Measurements from ENCODE around the gene MICU1. TPM values are rescaled to one million over a fixed set of nuclear protein-coding genes. Genes with fewer than 3 reads are reported as not detected.
A peak's percentile ranks its signal among the peaks of the same experiment; 100 is the strongest.
"Not testable (repeated sequence)": the region's sequence is repeated elsewhere in the genome, so short reads cannot be mapped to it uniquely, and the experiment has no call there.

The MICU1 gene
- total RNA-seq: 10 to 100 TPM; 26.9 to 62.9 (median 47.6) TPM

GRCh38 chr10:72625608-72626443 lies at the start of gene MICU1:
MICU1 (minus strand) TSS chr10:72626079; CDS start chr10:72566793, 59,286 bp downstream.
- H3K27ac ChIP-seq: peak within 1 kb of the TSS; percentile 82 to 90 (median 84)
- peak; percentile 100 for ATAC-seq (ENCODE audit: low FRiP score in 2 of 2)
- TF ChIP-seq EP300 (IDR thresholded peaks at IDR 0.05): peak in 1 of 4 donors; percentile 62
- TF ChIP-seq POLR2A (IDR thresholded peaks at IDR 0.05): peak in 3 of 4 donors; percentile 58 to 91 (median 91)
- no peak for TF ChIP-seq CTCF (IDR thresholded peaks at IDR 0.05)
- peak; percentile 81 to 98 for TF ChIP-seq POLR2AphosphoS5 (IDR thresholded peaks at IDR 0.05)
- WGBS, 2 donors: 0% methylated on average over 37 to 49 of the region's 49 CpGs
- DNase-seq: peak; percentile 96 to 99
- H3K36me3 ChIP-seq: no peaks in the 10 kb centered on the region
- H3K27me3 ChIP-seq: no peaks in the 10 kb centered on the region
- peaks cover 16 to 21% (median 17%) of the 10 kb centered on the region in 4 donors for H3K4me1 ChIP-seq
- peak within 1 kb of the TSS; percentile 63 to 80 (median 76) for H3K4me3 ChIP-seq
- H3K9me3 ChIP-seq: no peaks in the 10 kb centered on the region

GRCh38 chr10:72674174-72674573 lies 48.3 kb upstream of the MICU1 start:
- WGBS, 2 donors: 94 to 97% methylated on average over 5 of the region's 5 CpGs
- H3K27ac ChIP-seq; H3K27me3 ChIP-seq; H3K4me3 ChIP-seq; H3K36me3 ChIP-seq; DNase-seq; ATAC-seq (ENCODE audit: low FRiP score in 2 of 2); H3K4me1 ChIP-seq; H3K9me3 ChIP-seq: not testable (repeated sequence)

GRCh38 chr10:72673280-72673679 lies 47.4 kb upstream of the MICU1 start:
- TF ChIP-seq CTCF (IDR thresholded peaks at IDR 0.05) (no peak), EP300 (IDR thresholded peaks at IDR 0.05) (no peak), POLR2A (IDR thresholded peaks at IDR 0.05) (no peak), POLR2AphosphoS5 (IDR thresholded peaks at IDR 0.05) (no peak)
- ATAC-seq (ENCODE audit: low FRiP score in 2 of 2): no peak

GRCh38 chr10:72667207-72667864 lies 41.5 kb upstream of the MICU1 start:
- no peaks in the 10 kb centered on the region for H3K27me3 ChIP-seq
- H3K9me3 ChIP-seq: no peaks in the 10 kb centered on the region
- H3K27ac ChIP-seq: no peak overlapping the region
- DNase-seq: no peak
- ATAC-seq (ENCODE audit: low FRiP score in 2 of 2): no peak
- H3K4me3 ChIP-seq: no peak overlapping the region
- no peaks in the 10 kb centered on the region for H3K4me1 ChIP-seq
- no peaks in the 10 kb centered on the region for H3K36me3 ChIP-seq
- no peak for TF ChIP-seq EP300 (IDR thresholded peaks at IDR 0.05)
- no peak for TF ChIP-seq POLR2A (IDR thresholded peaks at IDR 0.05)
- TF ChIP-seq POLR2AphosphoS5 (IDR thresholded peaks at IDR 0.05): no peak
- no peak for TF ChIP-seq CTCF (IDR thresholded peaks at IDR 0.05)
- 87 to 90% methylated on average over 3 of the region's 3 CpGs for WGBS, 2 donors

More at GRCh38 chr10:72673280-72673679, 47.4 kb upstream of the MICU1 start:
- no peak overlapping the region for H3K27ac ChIP-seq
- no peaks in the 10 kb centered on the region for H3K9me3 ChIP-seq
- H3K36me3 ChIP-seq: no peaks in the 10 kb centered on the region
- DNase-seq: no peak
- peaks cover 0 to 7% (median 3%) of the 10 kb centered on the region in 4 donors for H3K4me1 ChIP-seq
- no peak overlapping the region for H3K4me3 ChIP-seq
- H3K27me3 ChIP-seq: no peaks in the 10 kb centered on the region
- WGBS, 2 donors: 93 to 95% methylated on average over 1 of the region's 1 CpG

GRCh38 chr10:72665925-72666324 lies 40.0 kb upstream of the MICU1 start:
- Histone ChIP-seq H3K4me1 (no peaks in the 10 kb centered on the region), H3K36me3 (no peaks in the 10 kb centered on the region), H3K27ac (no peak overlapping the region), H3K4me3 (no peak overlapping the region), H3K9me3 (no peaks in the 10 kb centered on the region), H3K27me3 (no peaks in the 10 kb centered on the region)
- DNase-seq (no peak), ATAC-seq (ENCODE audit: low FRiP score in 2 of 2) (no peak)
- 83% methylated on average over 4 of the region's 4 CpGs for WGBS, 2 donors
- TF ChIP-seq CTCF (IDR thresholded peaks at IDR 0.05) (no peak), POLR2AphosphoS5 (IDR thresholded peaks at IDR 0.05) (no peak), POLR2A (IDR thresholded peaks at IDR 0.05) (no peak), EP300 (IDR thresholded peaks at IDR 0.05) (no peak)

Data from upper lobe of left lung (tissue), 6 donors.